Central memory CD4-positive, alpha-beta T cell (primary cell): Measurements from ENCODE around the gene SLC47A2.
"Not testable (repeated sequence)": the region's sequence is repeated elsewhere in the genome, so short reads cannot be mapped to it uniquely, and the experiment has no call there.

Source experiments
- DNase-seq: peaks from one replicate; pipeline ENCODE4 v3.0.0; 2022
- total RNA-seq, 3 experiments: gene quantifications; one replicate each; lab custom pipeline; 2026; lab: John Stamatoyannopoulos, UW

SLC47A2 gene
- 0 reads per million in 3 experiments for total RNA-seq

- no peak for DNase-seq
These were observed at the start of gene SLC47A2 for GRCh38 chr17:19716108-19717030. Gene SLC47A2 (minus strand): TSS chr17:19716584. CDS start chr17:19716555, 29 bp downstream.

GRCh38 chr17:19766016-19766415, 49.6 kb upstream of the SLC47A2 start:
- DNase-seq = no peak

- not testable (repeated sequence) for DNase-seq
These were observed 47.6 kb upstream of the SLC47A2 start for GRCh38 chr17:19763991-19764390.

- no peak for DNase-seq
These were observed 47.0 kb upstream of the SLC47A2 start for GRCh38 chr17:19763416-19763815.

DNA sequence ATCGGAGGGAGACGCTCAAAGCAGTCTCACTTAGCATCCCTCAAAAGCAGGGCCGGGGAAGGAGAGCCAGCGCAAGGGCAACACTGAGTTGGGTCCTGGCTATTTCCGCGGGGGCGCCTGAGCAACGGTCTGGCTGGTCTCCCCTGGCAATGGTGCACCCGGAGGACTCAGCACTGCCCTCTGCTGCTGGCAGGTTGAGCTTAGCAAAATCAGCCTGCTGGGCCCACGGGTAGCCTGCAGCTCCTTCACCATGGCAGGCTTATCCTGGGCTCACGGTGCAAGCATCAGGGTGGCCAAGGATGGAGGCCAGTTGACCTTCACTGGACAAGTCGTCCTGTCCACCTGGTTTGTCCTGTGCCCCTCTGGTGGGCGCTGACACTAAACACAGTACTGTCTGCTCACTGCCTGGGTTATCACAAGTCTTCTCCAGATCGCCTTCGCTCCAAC, 46.2 kb upstream of the SLC47A2 start:
- peak; percentile 31 for DNase-seq

- no peak for DNase-seq
These were observed 44.4 kb upstream of the SLC47A2 start for GRCh38 chr17:19760746-19761145.

- no peak for DNase-seq
These were observed 43.5 kb upstream of the SLC47A2 start for GRCh38 chr17:19759568-19760549.

DNA sequence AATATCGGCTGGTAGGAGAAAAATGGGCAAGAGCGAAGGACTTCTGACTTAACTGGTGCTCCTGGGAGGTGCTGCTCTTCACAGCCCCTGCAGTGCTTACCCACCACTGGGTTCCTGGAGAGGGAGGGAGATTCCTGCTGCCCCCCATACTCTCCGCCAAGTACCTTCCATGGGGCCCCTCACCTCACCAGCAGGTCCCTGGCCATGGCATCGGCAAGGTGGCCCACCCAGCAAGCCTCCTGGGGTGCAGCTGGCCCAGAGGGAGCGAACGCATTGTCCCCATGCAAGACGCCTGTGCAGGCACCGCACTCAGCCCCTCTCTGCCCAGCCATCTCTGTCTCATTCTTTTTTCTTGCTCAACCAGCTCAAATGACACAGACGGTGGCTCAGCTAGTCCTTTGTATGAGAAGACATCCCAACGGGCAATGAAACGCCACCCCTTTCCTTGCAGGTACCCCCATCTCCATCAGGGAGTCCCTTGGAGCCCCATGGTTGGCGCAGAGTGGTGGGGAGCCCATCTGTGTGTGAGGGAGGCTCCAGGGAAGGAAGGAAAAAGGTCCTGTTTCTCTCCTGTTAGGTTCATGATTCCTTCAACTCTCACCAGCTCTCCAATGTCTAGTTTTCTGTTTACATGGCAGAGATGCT, 41.3 kb upstream of the SLC47A2 start:
- no peak for DNase-seq

DNA sequence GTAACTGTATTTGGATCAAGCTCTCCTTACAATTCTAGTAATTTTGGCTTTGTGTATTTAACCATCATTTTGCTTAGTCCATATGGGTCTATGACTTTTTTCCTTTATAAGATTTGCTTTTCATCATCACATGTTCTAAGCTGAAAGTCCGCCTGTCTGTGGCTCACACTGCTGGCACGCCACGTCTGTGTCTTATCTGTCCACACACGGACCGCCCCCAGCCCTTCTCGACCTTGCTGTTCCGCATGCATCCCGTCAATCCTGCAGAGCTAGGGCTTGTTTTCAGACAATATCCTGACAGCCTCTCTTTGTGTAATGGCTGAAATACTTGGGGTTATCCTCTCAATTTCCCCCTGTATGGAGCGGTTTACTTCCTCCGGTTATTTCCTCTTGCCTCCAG, 40.2 kb upstream of the SLC47A2 start:
- DNase-seq = no peak

- no peak for DNase-seq
These were observed 39.6 kb upstream of the SLC47A2 start for GRCh38 chr17:19755821-19756510.

GRCh38 chr17:19755392-19755791, 39.0 kb upstream of the SLC47A2 start:
- no peak for DNase-seq

- no peak for DNase-seq
These were observed 37.5 kb upstream of the SLC47A2 start for GRCh38 chr17:19753661-19754463.

DNA sequence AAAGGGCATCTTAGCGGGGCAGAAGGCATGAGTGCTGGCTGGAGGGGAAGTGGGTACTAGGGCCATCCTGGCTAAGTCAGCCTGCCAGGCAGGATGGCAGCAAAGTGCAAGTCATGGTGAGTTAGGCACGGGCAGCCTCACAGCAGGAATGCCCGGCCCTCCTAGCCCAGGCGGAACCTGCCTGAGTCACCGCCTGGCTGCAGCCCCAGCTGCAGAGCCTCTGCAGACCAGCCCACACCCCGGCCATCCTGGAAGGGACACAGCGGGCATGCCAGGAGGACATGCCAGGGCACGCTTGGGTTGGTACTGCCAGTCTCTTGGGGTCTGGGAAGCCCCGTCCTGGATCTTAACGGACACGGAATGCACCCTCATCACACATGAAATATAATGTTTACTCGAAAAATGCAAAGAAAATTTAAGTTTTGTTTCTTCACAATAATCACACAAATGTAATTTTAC, 36.7 kb upstream of the SLC47A2 start:
- no peak for DNase-seq

- no peak for DNase-seq
These were observed 36.0 kb upstream of the SLC47A2 start for GRCh38 chr17:19752216-19753050.

- DNase-seq = no peak
These were observed 34.5 kb upstream of the SLC47A2 start for GRCh38 chr17:19750835-19751234.

DNA sequence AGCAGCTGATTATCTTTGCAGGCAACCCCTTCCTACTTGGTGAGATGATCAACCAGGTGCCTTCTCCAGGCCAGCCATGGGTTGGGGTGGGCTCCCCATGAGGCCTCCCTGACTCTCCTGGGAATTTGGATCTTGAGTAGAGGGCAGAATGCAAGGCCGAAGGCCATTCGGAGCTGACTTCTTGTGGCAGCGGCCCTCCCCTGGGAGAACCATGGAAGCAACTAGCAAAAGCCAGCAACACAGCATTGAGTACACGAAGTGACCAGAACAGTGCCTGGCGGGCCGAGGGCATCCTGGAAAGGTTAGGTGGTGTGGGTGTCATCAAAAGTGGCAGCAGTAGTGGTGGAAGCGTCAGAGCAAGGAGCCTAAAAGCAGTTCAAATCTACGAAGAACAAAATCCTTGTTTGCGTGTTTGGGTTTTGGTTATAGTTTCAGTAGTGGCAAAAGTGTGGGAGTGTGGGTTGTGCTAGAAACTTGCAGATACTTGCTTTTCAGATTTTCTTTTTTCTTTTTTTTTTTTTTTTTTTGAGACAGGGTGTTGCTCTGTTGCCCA, 33.7 kb upstream of the SLC47A2 start:
- no peak for DNase-seq

GRCh38 chr17:19748807-19749193, 32.4 kb upstream of the SLC47A2 start:
- no peak for DNase-seq

DNA sequence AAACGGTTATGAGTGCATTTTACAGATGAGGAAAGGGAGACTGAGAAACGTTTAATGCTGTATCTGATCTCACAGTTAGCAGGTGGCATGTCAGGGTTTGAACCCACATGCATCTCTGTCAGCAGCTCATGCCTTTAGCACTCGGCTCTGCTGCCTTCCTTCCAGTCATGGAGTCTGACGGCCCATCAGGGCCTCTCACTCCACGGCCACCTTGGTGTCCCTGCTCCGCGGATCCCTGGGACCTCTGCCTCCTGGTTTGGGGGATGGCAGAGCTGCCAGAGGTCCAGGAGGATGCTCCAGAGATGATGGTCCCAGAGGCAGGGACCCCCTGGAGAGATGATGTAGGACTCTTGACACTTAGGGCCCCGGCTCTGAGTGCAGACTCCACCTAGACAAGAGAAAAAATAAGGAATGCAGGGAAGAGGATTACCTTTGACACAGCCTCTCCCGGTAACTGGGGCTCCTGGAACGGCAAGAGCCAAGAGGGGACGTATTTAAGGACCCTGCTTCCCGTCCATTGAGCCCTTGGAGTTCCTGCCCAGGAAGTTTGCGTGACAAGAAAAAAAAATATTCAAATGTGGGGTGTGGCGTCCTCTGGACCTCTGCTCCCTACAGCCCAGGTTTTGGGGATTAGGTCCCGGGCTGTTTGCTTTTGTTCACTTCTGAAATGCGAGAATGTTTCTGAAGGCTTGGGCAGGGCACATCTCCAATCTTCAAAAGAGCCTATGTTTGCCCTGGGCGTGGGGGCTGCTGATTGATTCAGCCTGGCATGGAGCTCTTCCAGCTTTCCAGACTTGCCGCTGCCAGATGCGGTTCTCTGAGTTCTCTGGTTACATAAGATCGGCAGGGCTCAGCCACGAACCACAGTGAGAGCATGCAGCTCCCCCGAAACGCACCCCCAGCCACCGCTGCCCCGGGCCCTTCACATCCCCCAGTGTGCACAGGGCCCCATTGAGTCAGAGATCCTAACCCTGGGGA, 31.7 kb upstream of the SLC47A2 start, which contains the start of gene ALDH3A1:
TSS of gene ALDH3A1 (minus strand) at position 470 of the 978 bp plus-strand sequence. CDS start 3,169 bp downstream, outside the sequence.
- no peak for DNase-seq
